ENCODE measurements around the gene LRRC52. TPM values are rescaled to one million over a fixed set of nuclear protein-coding genes. Genes with fewer than 3 reads are reported as not detected.

Gene LRRC52
- total and polyA plus RNA-seq, 2 of the 8 experiments (the other 6 are each of a cell fraction or from before 2014, with no cell fraction given) = 0.05 TPM; not detected in 1

DNA sequence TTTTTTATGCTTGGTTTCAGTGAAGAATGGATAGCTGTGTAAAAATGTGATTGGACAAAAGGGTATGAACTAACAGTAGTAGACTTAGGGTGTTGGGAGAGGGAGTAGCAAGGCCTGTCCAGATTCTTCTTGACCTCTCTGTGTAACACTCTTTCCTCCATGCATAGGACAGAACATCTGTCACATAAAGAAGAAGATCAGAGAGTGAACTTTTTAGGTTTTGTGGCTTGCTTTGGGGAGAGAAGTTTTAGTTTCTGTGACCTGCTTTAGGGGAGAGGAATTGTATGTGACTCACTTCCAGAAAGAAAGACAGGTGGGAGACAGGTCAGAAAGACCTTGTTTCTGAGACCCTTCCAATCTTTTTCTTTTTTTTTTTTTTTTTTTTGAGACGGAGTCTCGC, 27.3 kb upstream of the LRRC52 start:
- Histone ChIP-seq H3K36me3 (ENCODE audit: control insufficient read depth in 2 of 4, insufficient read depth in 4 of 4, low read length in 3 of 4) (no peaks in the 10 kb centered on the region), H4K91ac (replicated peaks; ENCODE audit: insufficient read length, low read length) (no peak overlapping the region), H2BK5ac (ENCODE audit: low read depth, low read length) (no peak overlapping the region), H3K27me3 (replicated peaks in 1 of 4; ENCODE audit: control insufficient read depth in 3 of 4, extremely low read depth in 1 of 4, insufficient read depth in 3 of 4, low read length in 3 of 4) (0 out of 7 replicates have a peak, but pooled peaks cover 0 to 2% (median 0%) of the 10 kb centered on the region in 4 experiments), H4K20me1 (replicated peaks in 1 of 2; ENCODE audit: control insufficient read depth in 1 of 2, insufficient read depth in 2 of 2, low read length in 2 of 2) (no peaks in the 10 kb centered on the region), H3K9ac (replicated peaks in 1 of 4; ENCODE audit: extremely low read depth in 1 of 4, low read depth in 3 of 4, low read length in 3 of 4) (no peak overlapping the region), H3K4me3 (ENCODE audit: extremely low read depth in 1 of 4, insufficient read depth in 2 of 4, low read depth in 3 of 4, low read length in 4 of 4) (no peak overlapping the region), H3K23ac (ENCODE audit: insufficient read length) (no peak overlapping the region), H3K79me2 (ENCODE audit: control insufficient read depth in 1 of 2, insufficient read depth in 2 of 2, low read length in 2 of 2) (no peaks in the 10 kb centered on the region), H3K4ac (replicated peaks; ENCODE audit: insufficient read length, low read depth, low read length) (no peak overlapping the region), H2BK12ac (ENCODE audit: low read depth, low read length) (no peak overlapping the region), H2BK120ac (replicated peaks; ENCODE audit: low read depth, low read length) (no peak overlapping the region), H3K18ac (ENCODE audit: extremely low read depth, low read length) (no peak overlapping the region), H3K56ac (replicated peaks; ENCODE audit: insufficient read length, low read depth, low read length) (no peak overlapping the region), H2AFZ (ENCODE audit: low read length) (no peak overlapping the region), H3K23me2 (ENCODE audit: low read depth, low read length) (no peaks in the 10 kb centered on the region), H3K27ac (ENCODE audit: low read depth, low read length) (no peak overlapping the region), H2BK20ac (ENCODE audit: low read length) (no peak overlapping the region), H3K4me1 (replicated peaks in 1 of 4; ENCODE audit: control insufficient read depth in 3 of 4, insufficient read depth in 4 of 4, low read length in 3 of 4) (no peaks in the 10 kb centered on the region), H3K9me3 (ENCODE audit: insufficient read depth in 2 of 2, low read depth in 1 of 2, low read length in 1 of 2) (no peaks in the 10 kb centered on the region), H4K8ac (ENCODE audit: extremely low read depth, insufficient read depth, low read length) (no peak overlapping the region), H4K5ac (ENCODE audit: insufficient read length, low read depth, low read length) (no peak overlapping the region), H2AK5ac (ENCODE audit: low read depth, low read length) (no peak overlapping the region), H3K4me2 (ENCODE audit: insufficient read depth in 1 of 2, low read depth in 2 of 2, low read length in 2 of 2) (no peak overlapping the region), H2BK15ac (ENCODE audit: low read length) (no peak overlapping the region), H3K14ac (ENCODE audit: insufficient read length) (no peak overlapping the region), H3K79me1 (ENCODE audit: low read depth, low read length) (no peaks in the 10 kb centered on the region)
- FAIRE-seq (no peak), DNase-seq (ENCODE audit: low read depth in 1 of 2, low spot score in 2 of 2) (no peak)
- ChIA-PET CTCF (ENCODE audit: partially characterized antibody) (interaction anchor here (1.0 kb wide), 1 partner anchor 49 kb away, joined by 3 read pairs; no protein-coding TSS in a partner anchor), POLR2A (ENCODE audit: partially characterized antibody) (no interaction called here)
- WGBS, 2 experiments (ENCODE audit: extremely low coverage in 1 of 2, insufficient coverage in 1 of 2, insufficient read length in 1 of 2, insufficient replicate concordance in 2 of 2, low coverage in 1 of 2, low lambda C conversion rate in 2 of 2, missing lambda C conversion rate in 1 of 2) = no CpG with 5 or more reads among the region's 2 CpGs
- TF ChIP-seq SAP30 (IDR thresholded peaks at IDR 0.05; ENCODE audit: insufficient read depth, insufficient replicate concordance, low read length) (no peak), HDAC2 (IDR thresholded peaks at IDR 0.05; ENCODE audit: borderline replicate concordance in 1 of 2, low read depth in 2 of 2, low read length in 2 of 2) (no peak), RFX5 (IDR thresholded peaks at IDR 0.05; ENCODE audit: borderline replicate concordance, low read depth, low read length) (no peak), SP2 (IDR thresholded peaks at IDR 0.05; ENCODE audit: low read length) (no peak), CTBP2 (IDR thresholded peaks at IDR 0.05; ENCODE audit: borderline replicate concordance, insufficient read depth, insufficient read length, low read length) (no peak), NANOG (IDR thresholded peaks at IDR 0.05; ENCODE audit: insufficient read depth, low read depth, low read length, poor library complexity, severe bottlenecking) (no peak), TEAD4 (IDR thresholded peaks at IDR 0.05; ENCODE audit: low read depth, low read length) (no peak), CHD1 (IDR thresholded peaks at IDR 0.05; ENCODE audit: low read depth, low read length) (no peak), POLR2A (IDR thresholded peaks at IDR 0.05; ENCODE audit: control extremely low read depth in 1 of 2, low read depth in 2 of 2, low read length in 2 of 2) (no peak), HDAC6 (IDR thresholded peaks at IDR 0.05; ENCODE audit: low read depth, low read length) (no peak), NRF1 (IDR thresholded peaks at IDR 0.05; ENCODE audit: low read depth, low read length) (no peak), TCF12 (IDR thresholded peaks at IDR 0.05; ENCODE audit: low read depth, low read length) (no peak), TAF1 (IDR thresholded peaks at IDR 0.05; ENCODE audit: low read depth, low read length) (no peak)
- TF ChIP-seq, protein P1, sequence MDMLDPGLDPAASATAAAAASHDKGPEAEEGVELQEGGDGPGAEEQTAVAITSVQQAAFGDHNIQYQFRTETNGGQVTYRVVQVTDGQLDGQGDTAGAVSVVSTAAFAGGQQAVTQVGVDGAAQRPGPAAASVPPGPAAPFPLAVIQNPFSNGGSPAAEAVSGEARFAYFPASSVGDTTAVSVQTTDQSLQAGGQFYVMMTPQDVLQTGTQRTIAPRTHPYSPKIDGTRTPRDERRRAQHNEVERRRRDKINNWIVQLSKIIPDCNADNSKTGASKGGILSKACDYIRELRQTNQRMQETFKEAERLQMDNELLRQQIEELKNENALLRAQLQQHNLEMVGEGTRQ (IDR thresholded peaks at IDR 0.05; ENCODE audit: low read length) = no peak
